Measurements from ENCODE around the gene TRIP6. TPM values are rescaled to one million over a fixed set of nuclear protein-coding genes. Genes with fewer than 3 reads are reported as not detected.

Gene TRIP6
- total RNA-seq, 1 donor from 2014 or later = 62.6 TPM

GRCh38 chr7:100866729-100867039 lies 503 bp upstream of the TRIP6 start:
- ATAC-seq (no peak), DNase-seq (ENCODE audit: low spot score) (no peak)
- intact Hi-C loops (cut with DNase I) = no loop called here

- ATAC-seq (peak; percentile 14), DNase-seq (ENCODE audit: low spot score) (no peak)
- intact Hi-C loops (cut with DNase I) = no loop called here
Observed at GRCh38 chr7:100867776-100868485, 744 bp downstream of the TRIP6 start.

DNA sequence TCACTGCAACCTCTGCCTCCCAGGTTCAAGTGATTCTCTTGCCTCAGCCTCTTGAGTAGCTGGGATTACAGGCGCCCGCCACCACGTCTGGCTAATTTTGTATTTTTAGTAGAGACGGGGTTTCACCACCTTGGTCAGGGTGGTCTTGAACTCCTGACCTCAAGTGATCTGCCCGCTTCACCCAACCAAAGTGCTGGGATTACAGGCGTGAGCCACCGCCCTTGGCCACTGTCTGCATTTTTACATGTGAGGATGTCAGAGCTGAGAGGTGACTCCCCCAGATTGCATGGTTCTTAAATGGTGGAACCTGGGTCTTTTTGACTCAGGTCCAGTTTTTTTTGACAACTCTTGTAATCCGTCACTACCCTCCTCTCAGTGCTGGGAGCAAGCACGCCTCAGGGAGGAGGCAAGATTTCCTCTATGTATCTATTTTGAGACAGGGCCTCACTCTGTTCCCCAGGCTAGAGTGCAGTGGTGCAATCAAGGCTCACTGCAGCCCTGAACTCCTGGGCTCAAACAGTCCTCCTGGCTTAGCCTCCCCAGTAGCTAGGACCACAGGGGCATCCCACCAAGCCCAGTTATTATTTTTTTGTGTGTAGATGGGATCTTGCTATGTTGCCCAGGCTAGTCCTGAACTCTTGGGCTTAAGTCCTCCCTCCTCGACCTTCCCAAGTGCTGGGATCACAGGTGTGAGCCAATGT lies 6.6 kb downstream of the TRIP6 start:
- no peak for DNase-seq (ENCODE audit: low spot score)
- intact Hi-C loops (cut with DNase I) = loop anchor here (10.0 kb wide), 1 partner anchor 901 kb away; no protein-coding TSS in a partner anchor
- ATAC-seq = no peak

DNA sequence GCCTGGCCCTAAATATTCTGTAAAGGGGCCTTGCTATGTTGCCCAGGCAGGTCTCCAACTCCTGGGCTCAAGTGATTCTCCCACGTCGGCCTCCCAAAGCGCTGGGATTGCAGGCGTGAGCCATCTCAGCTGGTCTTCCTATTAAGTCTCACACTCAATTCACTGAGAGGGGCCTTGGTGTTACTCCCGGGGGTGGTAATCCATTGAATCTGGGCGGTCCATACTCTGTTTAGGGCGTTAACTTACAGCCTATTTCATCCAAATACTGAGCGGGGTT lies 7.1 kb downstream of the TRIP6 start:
- DNase-seq (ENCODE audit: low spot score) = no peak
- intact Hi-C loops (cut with DNase I) = loop anchor here (10.0 kb wide), 1 partner anchor 901 kb away; no protein-coding TSS in a partner anchor

DNA sequence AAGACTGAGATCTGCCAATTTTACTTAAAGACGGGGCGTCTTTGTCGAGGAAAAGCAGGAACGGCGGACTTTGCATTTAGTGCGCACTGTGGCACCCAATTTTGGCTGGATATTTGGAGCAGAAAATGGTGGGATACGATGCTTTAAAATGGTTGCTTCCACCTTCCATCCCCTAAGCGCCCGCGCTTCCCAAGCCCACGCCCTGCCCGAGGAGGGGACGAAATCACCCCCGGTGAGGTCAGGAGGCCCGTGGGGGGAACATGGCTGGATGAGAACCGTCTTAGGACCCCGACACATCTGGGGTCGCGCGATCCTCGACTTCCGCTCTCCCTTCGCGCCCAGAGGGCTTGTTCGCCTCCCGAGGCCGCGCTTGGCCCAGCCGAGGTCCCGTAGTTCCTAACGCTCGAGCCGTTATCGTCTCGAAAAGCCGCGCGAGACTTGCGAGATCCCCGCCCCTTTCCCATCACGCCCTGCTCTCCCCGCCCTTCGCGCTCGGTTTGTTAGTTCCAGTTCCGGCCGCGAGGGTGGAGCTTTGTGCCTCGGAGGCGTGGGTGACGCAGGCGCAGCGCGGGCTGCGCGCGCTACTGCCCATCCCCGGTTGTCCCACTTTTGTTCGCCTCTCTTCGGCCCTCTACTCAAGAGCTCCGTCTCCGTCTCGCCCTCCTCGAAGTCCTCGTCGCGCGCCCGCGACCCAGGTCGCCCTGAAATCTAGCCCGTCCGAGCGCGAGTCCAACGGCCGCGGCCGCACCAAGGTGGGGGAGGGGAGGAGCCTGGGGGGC lies 7.6 kb downstream of the TRIP6 start, which contains the start of gene SRRT:
TSS of gene SRRT (plus strand) at position 527 of the 779 bp plus-strand sequence. CDS start 488 bp downstream, outside the sequence.
- ATAC-seq = peak; percentile 98
- peak; percentile 99 for DNase-seq (ENCODE audit: low spot score)
- intact Hi-C loops (cut with DNase I) = loop anchor here (10.0 kb wide), 1 partner anchor 900 kb away; no protein-coding TSS in a partner anchor

More for the DNA sequence above, 7.1 kb downstream of the TRIP6 start:
- ATAC-seq = peak; percentile 1

GRCh38 chr7:100875356-100875751 lies 8.2 kb downstream of the TRIP6 start:
- DNase-seq (ENCODE audit: low spot score) = no peak
- ATAC-seq = no peak
- intact Hi-C loops (cut with DNase I) = loop anchor here (10.0 kb wide), 1 partner anchor 899 kb away; no protein-coding TSS in a partner anchor

DNA sequence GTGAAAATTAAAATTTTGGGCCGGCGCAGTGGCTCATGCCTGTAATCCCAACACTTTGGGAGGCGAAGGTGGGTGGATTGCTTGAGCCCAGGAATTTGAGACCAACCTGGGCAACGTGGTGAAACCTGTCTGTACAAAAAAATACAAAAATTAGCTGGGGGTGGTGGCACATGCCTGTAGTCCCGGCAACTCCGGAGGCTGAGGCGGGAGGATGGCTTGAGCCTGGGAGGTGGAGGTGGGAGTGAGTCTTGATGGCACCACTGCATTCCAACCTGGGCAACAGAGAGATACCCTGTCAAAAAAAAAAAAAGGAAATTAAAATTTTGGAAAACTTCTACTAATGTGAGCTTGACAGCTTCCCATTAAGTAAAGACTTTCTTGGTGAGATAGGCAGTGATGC lies 10.8 kb downstream of the TRIP6 start:
- DNase-seq (ENCODE audit: low spot score) = no peak
- intact Hi-C loops (cut with DNase I) = loop anchor here (10.0 kb wide), 1 partner anchor 897 kb away; no protein-coding TSS in a partner anchor
- ATAC-seq = no peak

GRCh38 chr7:100878685-100879084 lies 11.5 kb downstream of the TRIP6 start:
- DNase-seq (ENCODE audit: low spot score) = no peak
- intact Hi-C loops (cut with DNase I) = loop anchor here (10.0 kb wide), 1 partner anchor 896 kb away; no protein-coding TSS in a partner anchor
- ATAC-seq = no peak

GRCh38 chr7:100879685-100880261 lies 12.6 kb downstream of the TRIP6 start:
- intact Hi-C loops (cut with DNase I) = loop anchor here (10.0 kb wide), 1 partner anchor 895 kb away; no protein-coding TSS in a partner anchor
- DNase-seq (ENCODE audit: low spot score) = no peak
- ATAC-seq = no peak

- ATAC-seq (no peak), DNase-seq (ENCODE audit: low spot score) (no peak)
- intact Hi-C loops (cut with DNase I) = no loop called here
Observed at GRCh38 chr7:100880645-100881044, 13.5 kb downstream of the TRIP6 start.

DNA sequence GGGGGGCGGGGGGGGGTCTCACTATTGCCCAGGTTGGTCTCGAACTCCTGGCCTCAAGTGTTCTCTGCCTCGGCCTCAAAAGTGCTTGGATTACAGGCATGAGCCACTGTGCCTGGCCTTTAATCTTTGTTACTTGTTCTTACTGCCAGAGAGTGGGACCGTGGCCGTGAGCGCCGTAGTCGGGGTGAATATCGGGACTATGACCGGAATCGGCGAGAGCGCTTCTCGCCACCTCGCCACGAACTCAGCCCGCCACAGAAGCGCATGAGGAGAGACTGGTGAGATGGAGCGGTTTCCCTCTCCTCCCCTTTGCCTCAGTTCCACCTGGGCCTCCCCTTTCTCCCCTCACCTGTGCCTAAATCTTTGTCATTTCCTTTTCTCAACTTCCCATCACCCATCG lies 13.9 kb downstream of the TRIP6 start:
- intact Hi-C loops (cut with DNase I) = no loop called here
- DNase-seq (ENCODE audit: low spot score) = no peak
- no peak for ATAC-seq

- intact Hi-C loops (cut with DNase I) = no loop called here
- DNase-seq (ENCODE audit: low spot score) (no peak), ATAC-seq (no peak)
Observed at GRCh38 chr7:100882201-100882600, 15.0 kb downstream of the TRIP6 start.

DNA sequence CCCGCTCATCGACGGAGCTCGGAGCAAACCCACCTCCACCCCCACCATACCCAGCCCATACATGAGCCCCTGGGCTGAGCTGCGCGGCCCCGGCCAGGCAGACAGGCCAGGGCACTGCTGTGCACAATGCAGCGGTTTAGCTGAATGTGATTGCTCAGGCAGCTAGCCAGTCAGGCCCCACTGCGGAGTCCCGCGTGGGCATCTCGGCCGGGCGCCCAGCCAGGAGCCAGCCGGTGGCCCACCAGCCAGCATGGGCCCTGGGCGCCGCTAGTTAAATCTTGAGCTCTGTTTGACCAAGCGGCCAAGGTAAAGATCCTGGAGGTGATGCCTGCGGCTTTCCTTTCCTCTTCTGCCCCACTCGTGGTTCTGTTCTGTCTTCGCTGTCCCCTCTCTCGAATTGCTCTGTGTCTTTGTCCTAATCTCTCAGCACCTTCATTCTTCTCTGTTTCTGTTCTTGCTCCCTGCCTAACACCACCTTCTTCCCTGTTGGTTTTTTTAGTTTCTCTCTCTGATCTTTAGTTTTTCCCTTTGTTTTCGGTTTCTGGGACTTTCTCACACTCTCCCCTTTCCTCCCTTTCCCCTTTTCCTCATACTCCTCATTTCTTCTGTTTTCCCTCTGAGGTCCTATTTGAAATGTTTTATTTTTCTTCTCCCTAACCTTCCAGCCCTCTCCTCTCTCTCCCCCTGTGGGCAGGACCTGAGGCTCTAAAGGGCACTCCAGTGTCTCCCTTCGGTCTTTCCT lies 15.8 kb downstream of the TRIP6 start:
- DNase-seq (ENCODE audit: low spot score) = no peak
- no peak for ATAC-seq
- intact Hi-C loops (cut with DNase I) = no loop called here

DNA sequence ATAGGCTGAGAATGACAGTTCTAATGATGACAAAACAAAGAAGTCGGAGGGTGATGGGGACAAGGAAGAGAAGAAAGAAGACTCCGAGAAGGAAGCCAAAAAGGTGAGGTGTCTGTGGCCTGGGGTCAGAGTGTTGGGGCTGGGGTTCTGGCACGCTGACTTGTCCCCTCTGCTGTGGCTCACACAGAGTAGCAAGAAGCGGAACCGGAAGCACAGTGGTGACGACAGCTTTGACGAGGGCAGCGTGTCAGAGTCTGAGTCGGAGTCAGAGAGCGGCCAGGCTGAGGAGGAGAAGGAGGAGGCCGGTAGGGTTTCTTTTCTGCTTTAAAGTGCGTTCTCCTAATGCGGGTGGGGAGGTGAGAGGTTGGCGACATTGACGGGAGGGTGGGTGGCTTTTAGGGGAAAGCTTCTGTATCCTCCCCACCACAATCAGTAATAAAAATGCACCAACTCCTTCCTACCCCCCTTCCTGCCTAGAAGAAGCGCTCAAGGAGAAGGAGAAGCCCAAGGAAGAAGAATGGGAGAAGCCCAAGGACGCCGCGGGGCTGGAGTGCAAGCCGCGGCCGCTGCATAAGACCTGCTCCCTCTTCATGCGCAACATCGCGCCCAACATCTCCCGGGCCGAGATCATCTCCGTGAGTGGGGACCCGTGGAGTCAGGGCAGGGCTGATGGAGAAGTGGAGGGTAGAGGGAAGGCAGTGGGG lies 17.7 kb downstream of the TRIP6 start:
- DNase-seq (ENCODE audit: low spot score) (no peak), ATAC-seq (no peak)
- intact Hi-C loops (cut with DNase I) = no loop called here

GRCh38 chr7:100885440-100886141 lies 18.4 kb downstream of the TRIP6 start:
- intact Hi-C loops (cut with DNase I) = no loop called here
- DNase-seq (ENCODE audit: low spot score) = no peak
- no peak for ATAC-seq

DNA sequence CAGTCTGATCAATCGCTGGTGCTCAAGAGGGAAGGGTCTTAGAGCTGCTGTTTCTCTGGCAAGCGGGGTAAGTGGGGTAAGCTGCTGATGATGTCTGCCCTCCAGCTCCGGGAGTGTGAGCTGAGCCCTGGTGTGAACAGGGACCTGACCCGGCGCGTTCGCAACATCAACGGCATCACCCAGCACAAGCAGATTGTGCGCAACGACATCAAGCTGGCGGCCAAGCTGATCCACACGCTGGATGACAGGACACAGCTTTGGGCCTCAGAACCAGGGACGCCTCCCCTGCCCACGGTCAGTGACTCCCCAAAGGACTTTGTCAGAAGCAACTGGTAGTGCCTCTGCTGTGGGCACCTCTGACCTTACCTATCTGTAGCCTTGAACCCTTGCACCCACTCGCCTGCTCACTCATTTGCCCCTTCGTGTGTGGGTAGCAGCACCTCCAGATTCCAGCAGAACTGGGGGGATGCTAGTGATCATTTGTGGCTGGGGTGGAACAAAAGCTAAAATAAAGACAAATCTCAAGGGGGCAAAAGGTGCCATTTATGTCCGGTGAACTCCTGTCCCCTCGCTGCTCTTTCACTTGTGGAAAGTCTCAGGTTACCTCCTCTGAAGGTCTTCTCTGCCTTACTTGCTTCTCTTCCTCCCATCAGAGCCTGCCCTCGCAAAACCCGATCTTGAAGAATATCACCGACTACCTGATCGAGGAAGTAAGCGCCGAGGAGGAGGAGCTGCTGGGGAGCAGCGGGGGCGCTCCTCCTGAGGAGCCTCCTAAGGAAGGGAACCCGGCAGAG lies 19.2 kb downstream of the TRIP6 start:
- intact Hi-C loops (cut with DNase I) = no loop called here
- no peak for DNase-seq (ENCODE audit: low spot score)
- no peak for ATAC-seq
